BJ (cell line): Measurements from ENCODE around the gene LRRN2. TPM values are rescaled to one million over a fixed set of nuclear protein-coding genes. Genes with fewer than 3 reads are reported as not detected.

Experiments
- CTCF ChIA-PET: fragments of 350-600 bp; formaldehyde crosslinking; extraction: SDS; loops from one replicate; lab custom pipeline; 2021; ENCODE audit warnings: antibody characterized with exemption, inconsistent platforms; lab: Yijun Ruan, JAX
- POLR2A ChIA-PET: fragments of 300-600 bp; sonication (Branson Sonifier 250); formaldehyde crosslinking; extraction: SDS; loops from one replicate; lab custom pipeline; 2021; ENCODE audit warnings: antibody characterized with exemption; lab: Charles Lee
- DNase-seq: peaks from one replicate; pipeline ENCODE4 v3.0.0-alpha.2; 2011; ENCODE audit warnings: low read depth
- H3K27me3 ChIP-seq: 2 replicates; pipeline ENCODE4 v1.6.0; 2011; ENCODE audit warnings: low read length; ENCODE audit not compliant: control insufficient read depth, insufficient read depth
- H3K36me3 ChIP-seq: 2 replicates; pipeline ENCODE4 v1.5.1; 2011; ENCODE audit warnings: low read length; ENCODE audit not compliant: control insufficient read depth, insufficient read depth
- H3K4me3 ChIP-seq: 2 replicates; pipeline ENCODE4 v1.5.1; 2011; ENCODE audit warnings: low read depth, mild to moderate bottlenecking, control low read depth, low read length
- polyA plus RNA-seq: library from polyadenylated mRNA; depleted of rRNA; stranded (reverse); fragments of >200 nt; gene quantifications from 2 replicates; pipeline ENCODE4 v1.2.3, GENCODE V29; 2011
- TF ChIP-seq, protein P1 (sequence below): IDR thresholded peaks from 2 replicates; pipeline ENCODE4 v1.5.1; 2011; ENCODE audit warnings: low read depth, mild to moderate bottlenecking, control low read depth, inconsistent platforms, low read length, moderate library complexity; ENCODE audit not compliant: insufficient read depth

The LRRN2 gene
- polyA plus RNA-seq, 1 experiment: not detected

GRCh38 chr1:204575221-204576190 lies 110.0 kb downstream of the LRRN2 start:
- ChIA-PET CTCF (interaction anchor here (1.2 to 19.4 kb wide), 5 partner anchors 10 to 233 kb away, joined by 4 to 260 read pairs (median 7); no protein-coding TSS in a partner anchor), POLR2A (no interaction called here)
- TF ChIP-seq, protein P1, sequence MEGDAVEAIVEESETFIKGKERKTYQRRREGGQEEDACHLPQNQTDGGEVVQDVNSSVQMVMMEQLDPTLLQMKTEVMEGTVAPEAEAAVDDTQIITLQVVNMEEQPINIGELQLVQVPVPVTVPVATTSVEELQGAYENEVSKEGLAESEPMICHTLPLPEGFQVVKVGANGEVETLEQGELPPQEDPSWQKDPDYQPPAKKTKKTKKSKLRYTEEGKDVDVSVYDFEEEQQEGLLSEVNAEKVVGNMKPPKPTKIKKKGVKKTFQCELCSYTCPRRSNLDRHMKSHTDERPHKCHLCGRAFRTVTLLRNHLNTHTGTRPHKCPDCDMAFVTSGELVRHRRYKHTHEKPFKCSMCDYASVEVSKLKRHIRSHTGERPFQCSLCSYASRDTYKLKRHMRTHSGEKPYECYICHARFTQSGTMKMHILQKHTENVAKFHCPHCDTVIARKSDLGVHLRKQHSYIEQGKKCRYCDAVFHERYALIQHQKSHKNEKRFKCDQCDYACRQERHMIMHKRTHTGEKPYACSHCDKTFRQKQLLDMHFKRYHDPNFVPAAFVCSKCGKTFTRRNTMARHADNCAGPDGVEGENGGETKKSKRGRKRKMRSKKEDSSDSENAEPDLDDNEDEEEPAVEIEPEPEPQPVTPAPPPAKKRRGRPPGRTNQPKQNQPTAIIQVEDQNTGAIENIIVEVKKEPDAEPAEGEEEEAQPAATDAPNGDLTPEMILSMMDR: no peak

GRCh38 chr1:204574865-204575163 lies 110.7 kb downstream of the LRRN2 start:
- Histone ChIP-seq H3K4me3 (no peak overlapping the region), H3K36me3 (no peaks in the 10 kb centered on the region), H3K27me3 (no peaks in the 10 kb centered on the region)
- TF ChIP-seq, protein P1: no peak
- ChIA-PET CTCF (interaction anchor here (1.1 to 19.4 kb wide), 6 partner anchors 9 to 233 kb away, joined by 3 to 260 read pairs (median 6); no protein-coding TSS in a partner anchor), POLR2A (no interaction called here)
- no peak for DNase-seq

More at GRCh38 chr1:204575221-204576190, 110.0 kb downstream of the LRRN2 start:
- H3K36me3 ChIP-seq: no peaks in the 10 kb centered on the region
- DNase-seq: no peak
- H3K27me3 ChIP-seq: no peaks in the 10 kb centered on the region
- no peak overlapping the region for H3K4me3 ChIP-seq

DNA sequence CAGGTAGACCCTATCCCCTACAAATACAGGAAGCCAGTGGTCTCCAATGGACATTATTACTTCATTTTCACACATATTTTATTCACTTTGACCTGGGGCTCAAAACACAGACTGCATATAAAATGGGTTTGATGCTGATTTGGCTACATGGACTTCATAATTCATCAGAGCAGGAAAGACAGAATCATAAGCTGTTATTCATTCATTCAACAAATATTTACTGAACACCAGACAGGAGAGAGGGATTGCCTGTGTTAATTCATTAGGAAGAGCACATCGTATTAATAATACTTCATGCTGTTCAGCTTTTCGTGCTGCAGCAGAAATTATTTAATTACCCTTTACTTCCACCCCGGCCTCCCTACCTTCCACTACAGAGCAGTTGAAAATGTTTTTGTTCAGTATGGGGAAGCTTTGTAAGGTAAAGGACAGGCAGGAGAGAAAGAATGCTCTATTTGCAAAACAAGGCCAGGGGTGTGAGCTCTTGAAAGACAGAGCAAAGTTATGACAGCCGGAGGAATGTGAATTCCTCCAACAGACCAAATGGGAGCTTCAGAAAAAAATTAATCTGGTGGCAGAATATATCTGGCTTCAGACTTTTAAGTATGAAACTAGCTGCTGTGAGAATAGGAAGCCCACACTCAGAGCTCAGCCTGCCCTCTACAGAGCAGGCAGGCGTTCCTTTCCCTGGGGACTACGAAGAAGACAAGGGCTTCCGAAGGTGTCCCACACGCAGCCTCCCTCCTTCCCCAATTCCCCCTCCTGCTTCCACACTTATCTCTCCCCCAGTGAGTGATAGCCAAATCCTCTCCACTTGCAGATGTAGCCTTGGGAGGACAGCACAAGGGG lies 111.3 kb downstream of the LRRN2 start:
- Histone ChIP-seq H3K27me3 (no peaks in the 10 kb centered on the region), H3K36me3 (no peaks in the 10 kb centered on the region), H3K4me3 (no peak overlapping the region)
- CTCF ChIA-PET: interaction anchor here (0.7 to 19.4 kb wide), 7 partner anchors 9 to 369 kb away, joined by 3 to 260 read pairs (median 5); no protein-coding TSS in a partner anchor
- TF ChIP-seq, protein P1: no peak
- no peak for DNase-seq
- POLR2A ChIA-PET: no interaction called here

DNA sequence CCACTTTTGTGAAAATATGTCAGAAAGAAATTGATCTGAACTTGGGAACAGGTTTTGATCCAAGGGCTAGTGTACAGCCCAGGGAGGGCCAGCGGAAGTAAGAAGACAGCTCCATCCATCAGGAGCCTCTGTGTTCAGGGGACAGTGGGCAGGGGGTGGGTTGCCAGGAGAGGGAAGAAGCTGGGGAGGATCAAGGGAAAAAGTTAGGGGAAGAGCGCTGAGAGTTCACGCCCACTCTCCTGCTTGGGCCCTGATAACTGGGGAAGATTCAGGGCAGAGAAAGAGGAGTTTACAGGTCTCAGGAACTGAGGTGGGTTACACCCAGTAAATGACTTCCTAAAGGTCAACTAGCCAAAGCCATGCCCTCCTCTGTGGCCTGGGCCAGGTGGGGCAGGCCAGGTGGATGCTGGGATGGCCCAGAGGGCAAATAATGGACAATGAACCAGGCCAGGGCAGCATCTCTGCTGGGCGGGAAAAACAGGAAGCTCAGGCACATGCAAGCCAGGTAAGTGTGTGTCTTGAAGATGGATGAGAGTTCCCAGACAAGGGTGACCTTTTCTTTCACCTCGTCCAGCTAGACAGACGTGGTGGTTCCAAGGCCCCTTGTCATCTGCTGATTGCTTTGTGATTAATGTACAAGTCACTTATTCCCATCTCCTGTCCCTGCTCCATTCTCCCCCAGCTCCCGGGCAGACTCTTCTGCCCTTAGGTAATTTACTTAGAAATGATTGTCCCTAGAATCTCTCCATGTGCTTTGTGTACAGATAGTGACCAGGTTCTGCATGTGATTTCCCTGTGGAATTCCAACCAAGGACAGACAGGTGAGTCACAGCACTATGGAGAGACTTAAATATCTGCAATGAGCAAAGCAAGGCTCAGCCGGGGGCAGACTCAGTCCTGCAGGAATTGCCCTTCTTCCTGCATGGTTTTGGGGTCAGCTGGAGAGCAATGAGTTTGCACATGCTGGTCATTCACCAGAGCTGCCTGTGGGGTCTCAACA lies 112.3 kb downstream of the LRRN2 start:
- no peak for DNase-seq
- Histone ChIP-seq H3K4me3 (no peak overlapping the region), H3K36me3 (no peaks in the 10 kb centered on the region), H3K27me3 (no peaks in the 10 kb centered on the region)
- ChIA-PET POLR2A (no interaction called here), CTCF (interaction anchor here (1.9 to 19.4 kb wide), 3 partner anchors 8 to 235 kb away, joined by 7 to 260 read pairs (median 12); no protein-coding TSS in a partner anchor)
- TF ChIP-seq, protein P1: no peak
